OCI-LY7 (cell line): Measurements from ENCODE around the gene CAPN10. TPM values are rescaled to one million over a fixed set of nuclear protein-coding genes. Genes with fewer than 3 reads are reported as not detected.
"Not testable (repeated sequence)": the region's sequence is repeated elsewhere in the genome, so short reads cannot be mapped to it uniquely, and the experiment has no call there.

ENCODE experiments used
- BruUV-seq: library from RNA; stranded (reverse); fragments of 400-500 nt; replicated peaks from 2 replicates; lab custom pipeline; 2021; lab: Mats Ljungman, UMichigan
- CTCF ChIA-PET: fragments of 300-600 bp; sonication (Branson Sonifier 250); formaldehyde crosslinking; loops from one replicate; lab custom pipeline; 2022; ENCODE audit warnings: antibody characterized with exemption; ENCODE audit not compliant: unreplicated experiment; lab: Charles Lee
- POLR2A ChIA-PET: fragments of 300-600 bp; sonication (Branson Sonifier 250); formaldehyde crosslinking; loops from one replicate; lab custom pipeline; 2022; ENCODE audit warnings: antibody characterized with exemption; lab: Charles Lee
- DNase-seq: peaks from one replicate; pipeline ENCODE4 v3.0.0-alpha.2; 2015; ENCODE audit warnings: low spot score
- H2AFZ ChIP-seq: fragments of 200-600 bp; sonication (generic), shearing (Covaris generic); 2 replicates; pipeline ENCODE4 v1.6.1; 2014; ENCODE audit warnings: mild to moderate bottlenecking, antibody characterized with exemption, low read length, moderate library complexity
- H3K27ac ChIP-seq: fragments of 200-600 bp; sonication (generic); 2 replicates; pipeline ENCODE4 v1.5.1; 2014; ENCODE audit warnings: mixed run types, low read depth, mild to moderate bottlenecking, moderate library complexity, low read length, inconsistent platforms; ENCODE audit not compliant: poor library complexity, severe bottlenecking
- H3K36me3 ChIP-seq: fragments of 200-600 bp; sonication (generic); 2 replicates; pipeline ENCODE4 v1.6.1; 2014; ENCODE audit warnings: mild to moderate bottlenecking, antibody characterized with exemption, low read length, moderate library complexity, mixed read lengths; ENCODE audit not compliant: insufficient read depth
- H3K4me1 ChIP-seq: fragments of 200-600 bp; sonication (generic); 2 replicates; pipeline ENCODE4 v1.5.1; 2014; ENCODE audit warnings: mild to moderate bottlenecking, low read length; ENCODE audit not compliant: insufficient read depth, poor library complexity, severe bottlenecking
- H3K4me2 ChIP-seq: fragments of 200-600 bp; sonication (generic); 2 replicates; pipeline ENCODE4 v1.6.1; 2014; ENCODE audit warnings: mild to moderate bottlenecking, low read length
- H3K4me3 ChIP-seq: fragments of 200-600 bp; sonication (generic); 2 replicates; pipeline ENCODE4 v1.5.1; 2014; ENCODE audit warnings: mild to moderate bottlenecking, low read depth, low read length; ENCODE audit not compliant: poor library complexity, severe bottlenecking
- H3K79me2 ChIP-seq: fragments of 200-600 bp; sonication (generic); 2 replicates; pipeline ENCODE4 v1.6.1; 2016; ENCODE audit warnings: low read depth, mild to moderate bottlenecking, low read length, moderate library complexity, mixed read lengths; ENCODE audit not compliant: insufficient read depth
- H3K9me2 ChIP-seq: fragments of 200-600 bp; sonication (generic); 2 replicates; pipeline ENCODE4 v1.6.1; 2016; ENCODE audit warnings: mild to moderate bottlenecking, low read length, mixed read lengths; ENCODE audit not compliant: insufficient read depth
- H3K9me3 ChIP-seq: fragments of 200-600 bp; sonication (generic); 2 replicates; pipeline ENCODE4 v1.6.1; 2014; ENCODE audit warnings: mild to moderate bottlenecking, mixed run types, low read length, mixed read lengths
- H4K20me1 ChIP-seq: fragments of 200-600 bp; sonication (generic); 2 replicates; pipeline ENCODE4 v1.6.1; 2014; ENCODE audit warnings: mild to moderate bottlenecking, antibody characterized with exemption, low read length, moderate library complexity, mixed read lengths; ENCODE audit not compliant: insufficient read depth
- CTCF ChIP-seq: fragments of 200-600 bp; sonication (generic); conservative IDR thresholded peaks from 2 replicates; pipeline ENCODE4 v1.5.1; 2014; ENCODE audit warnings: mild to moderate bottlenecking, antibody characterized with exemption, low read length, moderate library complexity, mixed read lengths
- EZH2phosphoT487 ChIP-seq: fragments of 200-600 bp; sonication (generic); IDR thresholded peaks from 2 replicates; pipeline ENCODE4 v1.6.1; 2018; ENCODE audit warnings: low read depth, borderline replicate concordance, mild to moderate bottlenecking, mixed run types, antibody characterized with exemption, low read length, moderate library complexity, mixed read lengths
- intact Hi-C: fragments of 100-400 bp; cut with micrococcal nuclease; formaldehyde crosslinking; loops from one replicate; pipeline ENCODE4 v1.10.0; 2022; ENCODE audit not compliant: unreplicated experiment
- total RNA-seq, 2 experiments: library from RNA; depleted of rRNA in 1 of 2; stranded (reverse); fragments of >200 nt in 1 of 2; shearing (Covaris generic) in 1 of 2; gene quantifications; 2 replicates each; pipeline ENCODE4 v1.2.3, GENCODE V29; 2014 to 2022

The CAPN10 gene
- total RNA-seq, 2 experiments from 2014 or later, result 70.6 to 78.1 TPM

DNA sequence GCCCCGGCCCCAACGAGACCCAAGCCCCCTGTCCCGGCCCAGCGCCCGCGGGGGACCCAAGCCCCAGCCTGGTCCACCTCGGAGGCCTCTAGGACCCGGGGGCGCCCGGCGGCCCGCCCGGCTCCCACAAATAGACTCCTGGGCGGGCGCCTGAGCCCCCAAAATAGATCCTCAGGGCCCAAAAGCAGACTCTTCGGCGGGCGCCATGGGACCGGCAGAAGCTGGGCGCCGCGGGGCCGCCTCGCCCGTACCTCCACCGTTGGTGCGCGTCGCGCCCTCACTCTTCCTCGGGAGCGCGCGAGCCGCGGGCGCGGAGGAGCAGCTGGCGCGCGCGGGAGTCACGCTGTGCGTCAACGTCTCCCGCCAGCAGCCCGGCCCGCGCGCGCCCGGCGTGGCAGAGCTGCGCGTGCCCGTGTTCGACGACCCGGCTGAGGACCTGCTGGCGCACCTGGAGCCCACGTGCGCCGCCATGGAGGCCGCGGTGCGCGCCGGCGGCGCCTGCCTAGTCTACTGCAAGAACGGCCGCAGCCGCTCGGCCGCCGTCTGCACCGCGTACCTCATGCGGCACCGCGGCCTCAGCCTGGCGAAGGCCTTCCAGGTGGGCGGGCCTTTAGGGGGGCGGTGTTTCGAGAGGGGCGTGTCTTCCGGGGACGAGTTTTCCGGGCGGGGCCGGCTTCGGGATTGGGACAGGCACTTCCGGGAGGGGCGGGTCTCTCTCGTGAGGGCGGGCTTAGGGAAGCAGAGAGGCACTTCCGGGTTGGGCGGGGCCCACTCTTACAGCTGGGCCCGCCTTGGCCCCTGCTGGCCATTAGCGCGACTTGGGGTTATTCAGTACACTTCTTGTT is 25.8 kb upstream of the CAPN10 start:
- peaks cover 42% of the 10 kb centered on the region for H3K36me3 ChIP-seq
- BruUV-seq, result no TSS peak
- POLR2A ChIA-PET, result interaction anchor here (0.6 to 4.6 kb wide), 5 partner anchors 9 to 217 kb away, joined by 3 to 37 read pairs (median 3); partner anchors contain the start of gene CAPN10

GRCh38 chr2:240561325-240561971 is 25.1 kb upstream of the CAPN10 start:
- Histone ChIP-seq H3K4me2 (peak overlapping the region; percentile 73), H3K4me3 (peak overlapping the region; percentile 91), H2AFZ (no peak overlapping the region), H3K79me2 (peaks cover 41% of the 10 kb centered on the region; the same call in 1 of the 2 replicates), H3K27ac (peak overlapping the region; percentile 86), H3K9me3 (no peaks in the 10 kb centered on the region), H4K20me1 (no peaks in the 10 kb centered on the region), H3K4me1 (peaks cover 65% of the 10 kb centered on the region), H3K9me2 (no peaks in the 10 kb centered on the region), H3K36me3 (peaks cover 38% of the 10 kb centered on the region)
- POLR2A ChIA-PET, result interaction anchor here (0.6 to 4.6 kb wide), 5 partner anchors 9 to 218 kb away, joined by 3 to 37 read pairs (median 3); partner anchors contain the start of gene CAPN10
- CTCF ChIA-PET, result no interaction called here
- TF ChIP-seq CTCF (0 out of 2 replicates have a peak, but pooled peaks have one; percentile 23), EZH2phosphoT487 (no peak)
- peak; percentile 43 for DNase-seq
- TSS peak; percentile 88 for BruUV-seq
- intact Hi-C loops, result loop anchor here (1.0 to 5.0 kb wide), 2 partner anchors 48 to 1141 kb away; partner anchors contain the start of gene ING5

More for the DNA sequence above, 25.8 kb upstream of the CAPN10 start:
- Histone ChIP-seq H2AFZ (no peak overlapping the region), H4K20me1 (no peaks in the 10 kb centered on the region), H3K79me2 (peaks cover 44% of the 10 kb centered on the region; the same call in 1 of the 2 replicates), H3K9me2 (no peaks in the 10 kb centered on the region), H3K4me2 (peak overlapping the region; percentile 78), H3K4me3 (peak overlapping the region; percentile 91), H3K9me3 (no peaks in the 10 kb centered on the region), H3K27ac (peak overlapping the region; percentile 86), H3K4me1 (peaks cover 60% of the 10 kb centered on the region)
- no peak for TF ChIP-seq CTCF
- no peak for TF ChIP-seq EZH2phosphoT487
- intact Hi-C loops, result loop anchor here (1.0 to 5.0 kb wide), 3 partner anchors 24 to 1142 kb away; partner anchors contain the start of gene ING5
- DNase-seq, result peak; percentile 98
- CTCF ChIA-PET, result no interaction called here

GRCh38 chr2:240563231-240563630 is 23.3 kb upstream of the CAPN10 start:
- BruUV-seq, H2AFZ ChIP-seq, H3K9me3 ChIP-seq, CTCF ChIA-PET, DNase-seq, H3K9me2 ChIP-seq, H3K4me3 ChIP-seq, H4K20me1 ChIP-seq, H3K27ac ChIP-seq, H3K4me2 ChIP-seq: not testable (repeated sequence)
- intact Hi-C loops, result loop anchor here (5.0 kb wide), 1 partner anchor 1139 kb away; the partner anchor contains the start of gene ING5
- POLR2A ChIA-PET, result interaction anchor here (0.7 to 4.6 kb wide), 2 partner anchors 23 to 208 kb away, joined by 4 to 37 read pairs; partner anchors contain the start of gene CAPN10
- Histone ChIP-seq H3K4me1 (peaks cover 68% of the 10 kb centered on the region), H3K36me3 (peaks cover 33% of the 10 kb centered on the region), H3K79me2 (peaks cover 27% of the 10 kb centered on the region; the same call in 1 of the 2 replicates)
